HL-60 (cell line): ENCODE results near the gene SRCAP.

Source experiments
- DNase-seq, 2 experiments: peaks; one replicate each; pipeline ENCODE4 v3.0.0-alpha.2; 2010 to 2020; ENCODE audit warnings: low read depth in 1 of 2, low spot score in 1 of 2
- H3K27ac ChIP-seq: fragments of 250-450 bp; sonication (Bioruptor Pico); replicated peaks from 2 replicates; pipeline ENCODE4 v1.5.1; 2020; ENCODE audit warnings: mild to moderate bottlenecking, moderate library complexity
- H3K27me3 ChIP-seq: fragments of 250-450 bp; sonication (Bioruptor Pico); 2 replicates; pipeline ENCODE4 v1.5.1; 2021; ENCODE audit warnings: mild to moderate bottlenecking, moderate library complexity; ENCODE audit not compliant: insufficient read depth, poor library complexity, severe bottlenecking
- H3K4me3 ChIP-seq: replicated peaks from 2 replicates; pipeline ENCODE4 v1.5.1; 2011; ENCODE audit warnings: mild to moderate bottlenecking, control low read depth, low read length; ENCODE audit not compliant: insufficient read depth
- GABPA ChIP-seq: IDR thresholded peaks from 2 replicates; pipeline ENCODE4 v1.6.1; 2012; ENCODE audit warnings: low read depth
- POLR2AphosphoS5 ChIP-seq: IDR thresholded peaks from 2 replicates; pipeline ENCODE4 v1.6.1; 2012; ENCODE audit warnings: low read depth
- SPI1 ChIP-seq: IDR thresholded peaks from 2 replicates; pipeline ENCODE4 v1.6.1; 2012; ENCODE audit warnings: low read depth, mild to moderate bottlenecking, borderline replicate concordance
- TF ChIP-seq, protein P1 (sequence below): IDR thresholded peaks from 2 replicates; pipeline ENCODE4 v1.6.1; 2012; ENCODE audit warnings: low read depth; ENCODE audit not compliant: insufficient replicate concordance
- TF ChIP-seq, protein P2 (sequence below): IDR thresholded peaks from one replicate; pipeline ENCODE4 v1.5.1; 2011; ENCODE audit warnings: low read length, control low read depth, inconsistent platforms; ENCODE audit not compliant: insufficient read depth

The SRCAP gene

GRCh38 chr16:30756781-30757100, 57.8 kb downstream of the SRCAP start:
- DNase-seq, result no peak
- no peak overlapping the region for H3K4me3 ChIP-seq
- H3K27me3 ChIP-seq, result no peaks in the 10 kb centered on the region
- no peak overlapping the region for H3K27ac ChIP-seq
- TF ChIP-seq, protein P1, sequence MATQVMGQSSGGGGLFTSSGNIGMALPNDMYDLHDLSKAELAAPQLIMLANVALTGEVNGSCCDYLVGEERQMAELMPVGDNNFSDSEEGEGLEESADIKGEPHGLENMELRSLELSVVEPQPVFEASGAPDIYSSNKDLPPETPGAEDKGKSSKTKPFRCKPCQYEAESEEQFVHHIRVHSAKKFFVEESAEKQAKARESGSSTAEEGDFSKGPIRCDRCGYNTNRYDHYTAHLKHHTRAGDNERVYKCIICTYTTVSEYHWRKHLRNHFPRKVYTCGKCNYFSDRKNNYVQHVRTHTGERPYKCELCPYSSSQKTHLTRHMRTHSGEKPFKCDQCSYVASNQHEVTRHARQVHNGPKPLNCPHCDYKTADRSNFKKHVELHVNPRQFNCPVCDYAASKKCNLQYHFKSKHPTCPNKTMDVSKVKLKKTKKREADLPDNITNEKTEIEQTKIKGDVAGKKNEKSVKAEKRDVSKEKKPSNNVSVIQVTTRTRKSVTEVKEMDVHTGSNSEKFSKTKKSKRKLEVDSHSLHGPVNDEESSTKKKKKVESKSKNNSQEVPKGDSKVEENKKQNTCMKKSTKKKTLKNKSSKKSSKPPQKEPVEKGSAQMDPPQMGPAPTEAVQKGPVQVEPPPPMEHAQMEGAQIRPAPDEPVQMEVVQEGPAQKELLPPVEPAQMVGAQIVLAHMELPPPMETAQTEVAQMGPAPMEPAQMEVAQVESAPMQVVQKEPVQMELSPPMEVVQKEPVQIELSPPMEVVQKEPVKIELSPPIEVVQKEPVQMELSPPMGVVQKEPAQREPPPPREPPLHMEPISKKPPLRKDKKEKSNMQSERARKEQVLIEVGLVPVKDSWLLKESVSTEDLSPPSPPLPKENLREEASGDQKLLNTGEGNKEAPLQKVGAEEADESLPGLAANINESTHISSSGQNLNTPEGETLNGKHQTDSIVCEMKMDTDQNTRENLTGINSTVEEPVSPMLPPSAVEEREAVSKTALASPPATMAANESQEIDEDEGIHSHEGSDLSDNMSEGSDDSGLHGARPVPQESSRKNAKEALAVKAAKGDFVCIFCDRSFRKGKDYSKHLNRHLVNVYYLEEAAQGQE, result no peak
- TF ChIP-seq SPI1 (no peak), GABPA (no peak), POLR2AphosphoS5 (no peak)
- TF ChIP-seq, protein P2, sequence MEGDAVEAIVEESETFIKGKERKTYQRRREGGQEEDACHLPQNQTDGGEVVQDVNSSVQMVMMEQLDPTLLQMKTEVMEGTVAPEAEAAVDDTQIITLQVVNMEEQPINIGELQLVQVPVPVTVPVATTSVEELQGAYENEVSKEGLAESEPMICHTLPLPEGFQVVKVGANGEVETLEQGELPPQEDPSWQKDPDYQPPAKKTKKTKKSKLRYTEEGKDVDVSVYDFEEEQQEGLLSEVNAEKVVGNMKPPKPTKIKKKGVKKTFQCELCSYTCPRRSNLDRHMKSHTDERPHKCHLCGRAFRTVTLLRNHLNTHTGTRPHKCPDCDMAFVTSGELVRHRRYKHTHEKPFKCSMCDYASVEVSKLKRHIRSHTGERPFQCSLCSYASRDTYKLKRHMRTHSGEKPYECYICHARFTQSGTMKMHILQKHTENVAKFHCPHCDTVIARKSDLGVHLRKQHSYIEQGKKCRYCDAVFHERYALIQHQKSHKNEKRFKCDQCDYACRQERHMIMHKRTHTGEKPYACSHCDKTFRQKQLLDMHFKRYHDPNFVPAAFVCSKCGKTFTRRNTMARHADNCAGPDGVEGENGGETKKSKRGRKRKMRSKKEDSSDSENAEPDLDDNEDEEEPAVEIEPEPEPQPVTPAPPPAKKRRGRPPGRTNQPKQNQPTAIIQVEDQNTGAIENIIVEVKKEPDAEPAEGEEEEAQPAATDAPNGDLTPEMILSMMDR, result no peak

DNA sequence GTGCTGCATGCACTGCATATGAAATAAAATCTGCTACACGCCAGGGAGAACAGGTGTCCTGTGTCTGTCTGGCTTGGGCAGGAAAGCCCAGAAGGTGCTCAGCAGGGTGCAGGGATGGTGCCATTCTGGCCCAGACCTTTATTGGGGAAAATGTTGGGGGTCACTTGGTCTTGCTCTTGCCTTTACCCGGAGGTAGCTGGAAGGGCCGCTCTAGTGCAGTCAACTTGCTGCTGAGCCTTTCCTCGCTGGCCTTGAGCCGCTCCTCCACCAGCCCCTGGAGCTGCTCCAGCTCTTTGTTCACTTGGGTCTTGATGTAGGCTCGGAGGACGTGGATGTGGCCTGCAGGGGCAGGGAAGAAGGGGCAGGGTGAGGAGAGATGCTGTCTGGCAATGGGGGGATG, 58.3 kb downstream of the SRCAP start:
- H3K27me3 ChIP-seq, result no peaks in the 10 kb centered on the region
- no peak for DNase-seq
- TF ChIP-seq POLR2AphosphoS5 (no peak; the same call in 1 of the 2 replicates), SPI1 (no peak), GABPA (no peak)
- TF ChIP-seq, protein P1, result no peak
- TF ChIP-seq, protein P2, result no peak
- peak overlapping the region; percentile 36 for H3K27ac ChIP-seq
- H3K4me3 ChIP-seq, result no peak overlapping the region

DNA sequence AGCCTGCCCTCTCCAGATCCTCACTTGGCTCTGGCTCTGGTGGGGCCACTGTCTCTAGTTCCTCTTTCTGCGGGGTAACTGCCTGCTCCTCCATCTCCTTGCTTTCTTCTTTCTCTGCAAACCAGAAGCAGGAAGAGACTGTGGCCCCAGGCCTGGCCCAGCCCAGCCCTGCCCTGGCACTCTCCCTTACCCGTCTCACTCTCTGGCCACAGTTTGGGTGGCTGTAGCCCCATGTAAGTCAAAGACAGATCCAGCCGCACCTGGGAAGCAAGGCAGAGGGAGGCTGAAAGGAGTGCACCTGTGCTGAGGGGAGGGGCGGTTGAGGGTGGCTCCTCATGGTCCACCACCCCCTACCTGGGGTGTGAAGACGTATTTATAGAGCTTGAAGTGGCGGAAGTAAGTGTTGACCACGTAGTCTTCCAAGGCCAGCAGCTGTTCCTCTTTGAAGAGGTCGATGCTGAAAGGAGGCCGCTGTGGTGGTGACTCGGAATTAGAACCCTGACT, 60.1 kb downstream of the SRCAP start:
- TF ChIP-seq, protein P2, result no peak
- TF ChIP-seq SPI1, result peak; percentile 82; the same call in 1 of the 2 replicates
- peak; percentile 87 for TF ChIP-seq POLR2AphosphoS5
- no peak; the same call in 1 of the 2 replicates for TF ChIP-seq GABPA
- TF ChIP-seq, protein P1, result peak; percentile 27
- H3K27ac ChIP-seq, result peak overlapping the region; percentile 96
- no peaks in the 10 kb centered on the region for H3K27me3 ChIP-seq
- peak; percentile 54 to 94 for DNase-seq
- H3K4me3 ChIP-seq, result no peak overlapping the region
